ENCODE measurements around the gene ATF3. TPM values are rescaled to one million over a fixed set of nuclear protein-coding genes. Genes with fewer than 3 reads are reported as not detected.

Gene ATF3
- polyA plus RNA-seq, 1 donor = 83.1 TPM

GRCh38 chr1:212607913-212608391 lies 609 bp upstream of the ATF3 start:
- DNase-seq (ENCODE audit: low read depth) = no peak

- no peak for DNase-seq (ENCODE audit: low read depth)
These were observed 569 bp downstream of the ATF3 start for GRCh38 chr1:212608959-212609700.

DNA sequence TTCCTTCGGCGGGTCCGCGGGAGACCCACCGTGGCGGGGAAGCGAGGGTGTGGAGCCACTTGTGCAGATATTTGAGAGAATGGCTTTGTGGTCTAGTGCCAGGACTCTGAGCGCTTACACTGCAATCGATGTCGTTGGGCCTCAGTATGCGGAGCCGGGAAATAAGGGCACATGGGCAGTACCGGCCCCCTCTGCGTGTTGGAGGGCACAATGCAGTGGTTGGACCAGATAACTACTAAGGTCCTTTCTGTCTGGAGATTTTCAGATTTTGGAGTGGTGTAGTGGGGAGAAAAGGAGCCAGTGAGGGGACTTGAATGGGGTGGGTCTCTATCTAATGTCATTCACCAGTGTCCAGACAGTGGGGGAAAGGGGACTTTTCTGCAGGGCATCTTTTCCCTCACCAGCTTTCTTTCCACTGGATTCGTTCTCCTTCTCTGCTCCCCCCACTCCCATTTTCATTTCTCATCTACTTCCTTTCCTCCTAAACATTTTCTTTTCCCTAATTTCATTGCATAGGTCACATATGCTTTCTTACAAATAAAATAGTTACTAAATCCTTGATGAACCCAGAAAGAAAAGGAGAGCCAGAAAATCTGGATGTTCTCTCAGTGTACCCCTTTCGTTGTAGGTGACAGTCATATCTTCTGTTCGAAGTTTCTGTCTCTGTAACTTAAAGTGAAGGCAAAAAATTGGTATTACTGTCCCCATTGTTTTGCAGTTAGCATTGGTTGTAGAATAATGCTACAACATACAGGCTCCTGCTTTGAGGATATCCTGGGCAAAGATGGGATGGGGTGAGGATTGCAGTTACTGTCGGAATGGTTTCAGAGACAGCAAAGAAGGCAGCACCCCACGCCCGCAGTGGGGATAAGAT lies 1.4 kb downstream of the ATF3 start:
- no peak for DNase-seq (ENCODE audit: low read depth)

DNA sequence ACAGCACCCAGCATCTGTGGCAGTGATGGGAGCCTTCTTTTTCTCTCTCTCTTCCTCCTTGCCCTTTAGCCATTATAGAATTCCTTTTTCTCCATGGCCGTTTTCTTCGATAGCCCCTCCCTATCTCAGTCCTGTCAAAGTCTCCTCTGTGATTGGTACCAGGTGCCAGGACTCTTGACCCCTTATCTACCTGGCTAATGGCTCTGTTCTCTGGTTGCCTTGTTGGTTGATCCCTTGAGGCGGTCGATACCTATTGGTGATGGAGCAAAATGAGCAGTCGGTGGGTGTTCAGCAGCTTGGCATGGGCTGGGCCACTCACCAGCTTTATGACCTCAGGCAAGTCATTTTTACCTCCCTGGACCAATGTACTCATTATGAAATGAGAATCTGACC lies 2.0 kb downstream of the ATF3 start:
- DNase-seq (ENCODE audit: low read depth) = no peak

GRCh38 chr1:212611000-212611948 lies 2.7 kb downstream of the ATF3 start:
- no peak for DNase-seq (ENCODE audit: low read depth)

GRCh38 chr1:212612041-212612961 lies 3.7 kb downstream of the ATF3 start:
- DNase-seq (ENCODE audit: low read depth) = no peak

DNA sequence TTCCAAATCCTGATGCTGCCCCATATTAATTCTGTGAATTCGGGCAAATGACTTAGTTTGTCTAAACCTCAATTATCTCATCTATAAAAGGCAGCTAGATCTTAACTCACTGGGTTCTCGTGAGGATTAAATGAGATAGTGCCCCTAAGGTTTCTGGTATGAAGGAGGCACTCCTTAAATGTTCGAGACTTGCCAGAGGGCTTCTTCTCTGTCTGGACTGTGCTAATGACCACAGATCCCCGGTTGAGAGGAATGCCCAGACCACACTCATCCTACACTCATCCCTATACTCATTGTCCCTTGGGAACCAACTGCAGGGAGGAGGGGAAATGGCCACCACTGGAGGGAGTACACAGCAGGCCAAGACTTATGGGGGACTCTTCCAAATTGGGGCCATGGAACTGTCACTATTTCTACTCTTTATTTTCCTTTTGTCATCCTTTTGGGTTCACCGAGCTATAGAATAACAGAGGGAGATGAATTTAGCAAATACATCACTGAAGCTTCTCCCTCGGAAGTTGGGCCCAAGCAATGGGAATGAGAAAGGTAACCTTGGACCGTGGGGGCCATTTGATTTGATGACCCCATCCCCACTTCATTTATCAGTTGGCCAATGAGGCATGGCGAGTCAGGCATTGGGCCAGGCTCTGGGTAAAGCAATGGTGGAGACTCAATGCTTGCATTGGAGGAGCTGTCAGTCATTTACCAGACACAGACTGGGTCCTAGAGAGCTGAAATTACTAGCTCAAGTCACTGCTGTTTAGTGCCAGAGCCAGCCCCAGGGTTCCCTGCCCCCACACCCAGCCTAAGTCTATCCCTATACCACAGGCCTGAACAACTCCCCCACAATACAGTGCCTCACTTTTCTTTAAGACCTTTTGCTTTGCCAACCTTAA lies 5.1 kb downstream of the ATF3 start:
- no peak for DNase-seq (ENCODE audit: low read depth)

GRCh38 chr1:212614453-212615200 lies 6.1 kb downstream of the ATF3 start:
- DNase-seq (ENCODE audit: low read depth) = no peak

GRCh38 chr1:212615201-212615470 lies 6.6 kb downstream of the ATF3 start:
- no peak for DNase-seq (ENCODE audit: low read depth)

GRCh38 chr1:212618466-212619210 lies 10.1 kb downstream of the ATF3 start:
- DNase-seq (ENCODE audit: low read depth) = no peak

- DNase-seq (ENCODE audit: low read depth) = no peak
These were observed 11.7 kb downstream of the ATF3 start for GRCh38 chr1:212620293-212620692.

GRCh38 chr1:212621043-212621948 lies 12.7 kb downstream of the ATF3 start:
- no peak for DNase-seq (ENCODE audit: low read depth)

GRCh38 chr1:212621949-212622305 lies 13.4 kb downstream of the ATF3 start:
- no peak for DNase-seq (ENCODE audit: low read depth)

- DNase-seq (ENCODE audit: low read depth) = no peak
These were observed 13.9 kb downstream of the ATF3 start for GRCh38 chr1:212622467-212622866.

DNA sequence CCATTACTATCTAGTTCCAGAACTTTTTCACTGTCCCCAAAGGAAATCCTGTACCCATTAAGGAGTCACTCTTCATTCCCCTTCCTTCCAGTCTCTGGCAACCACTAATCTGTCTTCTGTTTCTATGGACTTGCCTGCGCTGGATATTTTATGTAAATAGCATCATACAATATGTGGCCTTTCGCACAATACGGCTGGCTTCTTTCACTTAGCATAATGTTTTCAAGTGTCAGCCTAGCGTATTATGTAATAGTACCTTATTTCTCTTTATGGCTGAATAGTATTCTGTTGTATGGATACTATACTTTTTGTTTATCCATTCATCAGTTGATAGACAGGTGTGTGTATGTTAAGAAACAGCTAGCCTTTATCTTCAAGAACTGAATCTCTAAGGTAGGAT lies 14.3 kb downstream of the ATF3 start:
- no peak for DNase-seq (ENCODE audit: low read depth)

- DNase-seq (ENCODE audit: low read depth) = no peak
These were observed 15.0 kb downstream of the ATF3 start for GRCh38 chr1:212623603-212624002.

GRCh38 chr1:212624976-212625501 lies 16.5 kb downstream of the ATF3 start:
- DNase-seq (ENCODE audit: low read depth) = no peak

All from forelimb muscle (tissue), 1 donor.